Measurements from ENCODE around the gene PISD. TPM values are rescaled to one million over a fixed set of nuclear protein-coding genes. Genes with fewer than 3 reads are reported as not detected.

The PISD gene
- total and polyA plus RNA-seq, 9 of the 15 experiments (the other 6 are each of a cell fraction or from before 2014, with no cell fraction given) = 24.5 to 65.9 (median 36.6) TPM

DNA sequence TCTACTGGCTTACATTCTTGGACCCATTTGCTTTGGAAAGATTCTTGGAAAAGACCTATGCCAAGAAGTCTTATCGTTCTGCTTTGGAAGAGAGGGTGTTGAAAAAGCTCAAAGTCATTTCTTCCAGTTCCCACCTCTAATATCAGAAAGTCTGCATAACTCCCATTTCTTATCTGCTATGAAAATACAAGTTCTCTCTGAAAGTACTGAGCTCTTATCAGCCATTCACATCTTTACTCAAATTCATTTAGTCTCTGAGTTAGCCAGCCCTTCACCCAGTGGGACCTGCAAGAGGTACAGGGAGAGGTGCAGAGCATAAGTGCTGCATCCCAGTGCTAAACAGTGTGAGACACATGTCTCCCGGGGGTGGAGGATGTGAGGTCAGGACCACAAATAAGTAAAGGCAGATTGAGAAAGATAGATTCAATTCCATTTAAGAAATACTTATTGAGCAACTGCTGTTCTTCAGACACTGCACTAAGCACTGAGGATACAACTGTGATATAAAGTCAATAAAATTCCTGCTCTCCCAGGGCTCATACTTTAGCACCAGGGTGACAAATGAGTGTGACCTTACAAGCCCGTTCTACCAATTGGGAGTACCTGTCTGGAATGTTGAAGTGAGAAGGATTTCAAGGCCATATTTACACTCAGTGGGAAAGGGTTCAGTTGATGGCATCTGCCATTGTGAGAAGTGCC is 76.7 kb downstream of the PISD start (continued):
- TF ChIP-seq ZNF274 (IDR thresholded peaks at IDR 0.05; ENCODE audit: borderline replicate concordance, low read depth, low read length) = no peak
- TF ChIP-seq NR3C1 (CRISPR knock-in tag; IDR thresholded peaks at IDR 0.05) = no peak
- TF ChIP-seq CHD4 (IDR thresholded peaks at IDR 0.05; ENCODE audit: insufficient read depth, insufficient replicate concordance, low read depth, low read length, poor library complexity, severe bottlenecking) = no peak
- no peak for TF ChIP-seq ZNF507 (tag; conservative IDR thresholded peaks at IDR 0.05)
- TF ChIP-seq, protein P1, sequence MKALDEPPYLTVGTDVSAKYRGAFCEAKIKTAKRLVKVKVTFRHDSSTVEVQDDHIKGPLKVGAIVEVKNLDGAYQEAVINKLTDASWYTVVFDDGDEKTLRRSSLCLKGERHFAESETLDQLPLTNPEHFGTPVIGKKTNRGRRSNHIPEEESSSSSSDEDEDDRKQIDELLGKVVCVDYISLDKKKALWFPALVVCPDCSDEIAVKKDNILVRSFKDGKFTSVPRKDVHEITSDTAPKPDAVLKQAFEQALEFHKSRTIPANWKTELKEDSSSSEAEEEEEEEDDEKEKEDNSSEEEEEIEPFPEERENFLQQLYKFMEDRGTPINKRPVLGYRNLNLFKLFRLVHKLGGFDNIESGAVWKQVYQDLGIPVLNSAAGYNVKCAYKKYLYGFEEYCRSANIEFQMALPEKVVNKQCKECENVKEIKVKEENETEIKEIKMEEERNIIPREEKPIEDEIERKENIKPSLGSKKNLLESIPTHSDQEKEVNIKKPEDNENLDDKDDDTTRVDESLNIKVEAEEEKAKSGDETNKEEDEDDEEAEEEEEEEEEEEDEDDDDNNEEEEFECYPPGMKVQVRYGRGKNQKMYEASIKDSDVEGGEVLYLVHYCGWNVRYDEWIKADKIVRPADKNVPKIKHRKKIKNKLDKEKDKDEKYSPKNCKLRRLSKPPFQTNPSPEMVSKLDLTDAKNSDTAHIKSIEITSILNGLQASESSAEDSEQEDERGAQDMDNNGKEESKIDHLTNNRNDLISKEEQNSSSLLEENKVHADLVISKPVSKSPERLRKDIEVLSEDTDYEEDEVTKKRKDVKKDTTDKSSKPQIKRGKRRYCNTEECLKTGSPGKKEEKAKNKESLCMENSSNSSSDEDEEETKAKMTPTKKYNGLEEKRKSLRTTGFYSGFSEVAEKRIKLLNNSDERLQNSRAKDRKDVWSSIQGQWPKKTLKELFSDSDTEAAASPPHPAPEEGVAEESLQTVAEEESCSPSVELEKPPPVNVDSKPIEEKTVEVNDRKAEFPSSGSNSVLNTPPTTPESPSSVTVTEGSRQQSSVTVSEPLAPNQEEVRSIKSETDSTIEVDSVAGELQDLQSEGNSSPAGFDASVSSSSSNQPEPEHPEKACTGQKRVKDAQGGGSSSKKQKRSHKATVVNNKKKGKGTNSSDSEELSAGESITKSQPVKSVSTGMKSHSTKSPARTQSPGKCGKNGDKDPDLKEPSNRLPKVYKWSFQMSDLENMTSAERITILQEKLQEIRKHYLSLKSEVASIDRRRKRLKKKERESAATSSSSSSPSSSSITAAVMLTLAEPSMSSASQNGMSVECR (CRISPR knock-in tag; IDR thresholded peaks at IDR 0.05) = no peak
- TF ChIP-seq CCNT2 (IDR thresholded peaks at IDR 0.05; ENCODE audit: borderline replicate concordance, extremely low read depth, insufficient read length, low read depth, low read length) = peak; percentile 27
- no peak for TF ChIP-seq HSF4 (CRISPR knock-in tag; IDR thresholded peaks at IDR 0.05; ENCODE audit: borderline replicate concordance)
- TF ChIP-seq, protein P2, sequence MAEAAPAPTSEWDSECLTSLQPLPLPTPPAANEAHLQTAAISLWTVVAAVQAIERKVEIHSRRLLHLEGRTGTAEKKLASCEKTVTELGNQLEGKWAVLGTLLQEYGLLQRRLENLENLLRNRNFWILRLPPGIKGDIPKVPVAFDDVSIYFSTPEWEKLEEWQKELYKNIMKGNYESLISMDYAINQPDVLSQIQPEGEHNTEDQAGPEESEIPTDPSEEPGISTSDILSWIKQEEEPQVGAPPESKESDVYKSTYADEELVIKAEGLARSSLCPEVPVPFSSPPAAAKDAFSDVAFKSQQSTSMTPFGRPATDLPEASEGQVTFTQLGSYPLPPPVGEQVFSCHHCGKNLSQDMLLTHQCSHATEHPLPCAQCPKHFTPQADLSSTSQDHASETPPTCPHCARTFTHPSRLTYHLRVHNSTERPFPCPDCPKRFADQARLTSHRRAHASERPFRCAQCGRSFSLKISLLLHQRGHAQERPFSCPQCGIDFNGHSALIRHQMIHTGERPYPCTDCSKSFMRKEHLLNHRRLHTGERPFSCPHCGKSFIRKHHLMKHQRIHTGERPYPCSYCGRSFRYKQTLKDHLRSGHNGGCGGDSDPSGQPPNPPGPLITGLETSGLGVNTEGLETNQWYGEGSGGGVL (CRISPR knock-in tag; IDR thresholded peaks at IDR 0.05) = no peak
- TF ChIP-seq HIVEP1 (CRISPR knock-in tag; IDR thresholded peaks at IDR 0.05) = no peak
- peak; percentile 47; the same call in 1 of the 2 replicates for TF ChIP-seq SMARCC2 (IDR thresholded peaks at IDR 0.05; ENCODE audit: low read depth)
- no peak for TF ChIP-seq ZFX (CRISPR knock-in tag; IDR thresholded peaks at IDR 0.05)
- no peak for TF ChIP-seq ZNF212 (CRISPR knock-in tag; IDR thresholded peaks at IDR 0.05)
- TF ChIP-seq ZBTB5 (IDR thresholded peaks at IDR 0.05) = no peak
- TF ChIP-seq, protein P3, sequence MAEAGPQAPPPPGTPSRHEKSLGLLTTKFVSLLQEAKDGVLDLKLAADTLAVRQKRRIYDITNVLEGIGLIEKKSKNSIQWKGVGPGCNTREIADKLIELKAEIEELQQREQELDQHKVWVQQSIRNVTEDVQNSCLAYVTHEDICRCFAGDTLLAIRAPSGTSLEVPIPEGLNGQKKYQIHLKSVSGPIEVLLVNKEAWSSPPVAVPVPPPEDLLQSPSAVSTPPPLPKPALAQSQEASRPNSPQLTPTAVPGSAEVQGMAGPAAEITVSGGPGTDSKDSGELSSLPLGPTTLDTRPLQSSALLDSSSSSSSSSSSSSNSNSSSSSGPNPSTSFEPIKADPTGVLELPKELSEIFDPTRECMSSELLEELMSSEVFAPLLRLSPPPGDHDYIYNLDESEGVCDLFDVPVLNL (CRISPR knock-in tag; IDR thresholded peaks at IDR 0.05; ENCODE audit: low read depth) = no peak
- no peak for TF ChIP-seq ETS1 (conservative IDR thresholded peaks at IDR 0.05; ENCODE audit: control insufficient read depth, low read depth, low read length)
- TF ChIP-seq ZEB2 (IDR thresholded peaks at IDR 0.05) = peak; percentile 26; the same call in 1 of the 2 replicates
